ENCODE measurements around the gene CHGA.

Gene CHGA

GRCh38 chr14:92927349-92928257, 4.7 kb downstream of the CHGA start:
- DNase-seq (ENCODE audit: insufficient read length, low spot score) (no peak), FAIRE-seq (no peak)

GRCh38 chr14:92928258-92928629, 5.3 kb downstream of the CHGA start:
- FAIRE-seq (no peak), DNase-seq (ENCODE audit: insufficient read length, low spot score) (no peak)
- TF ChIP-seq POLR2A (IDR thresholded peaks at IDR 0.05; ENCODE audit: low read depth, low read length): no peak
- TF ChIP-seq POLR2AphosphoS5 (IDR thresholded peaks at IDR 0.05; ENCODE audit: low read depth, low read length): no peak
- no peak for TF ChIP-seq POU2F2 (IDR thresholded peaks at IDR 0.05; ENCODE audit: low read depth, low read length)
- no peak for TF ChIP-seq SPI1 (IDR thresholded peaks at IDR 0.05; ENCODE audit: low read depth, low read length)
- no peak for TF ChIP-seq PAX5 (IDR thresholded peaks at IDR 0.05; ENCODE audit: insufficient read depth, low read length, severe bottlenecking)

More at GRCh38 chr14:92927349-92928257, 4.7 kb downstream of the CHGA start:
- TF ChIP-seq PAX5 (IDR thresholded peaks at IDR 0.05; ENCODE audit: insufficient read depth, low read length, severe bottlenecking): no peak
- TF ChIP-seq SPI1 (IDR thresholded peaks at IDR 0.05; ENCODE audit: low read depth, low read length): no peak
- no peak for TF ChIP-seq TAF1 (IDR thresholded peaks at IDR 0.05; ENCODE audit: low read depth, low read length)
- TF ChIP-seq POLR2AphosphoS5 (IDR thresholded peaks at IDR 0.05; ENCODE audit: low read depth, low read length): no peak
- no peak for TF ChIP-seq POLR2A (IDR thresholded peaks at IDR 0.05; ENCODE audit: low read depth, low read length)
- no peak for TF ChIP-seq POU2F2 (IDR thresholded peaks at IDR 0.05; ENCODE audit: low read depth, low read length)

GRCh38 chr14:92928961-92929688, 6.2 kb downstream of the CHGA start:
- FAIRE-seq (no peak), DNase-seq (ENCODE audit: insufficient read length, low spot score) (no peak)
- TF ChIP-seq SPI1 (IDR thresholded peaks at IDR 0.05; ENCODE audit: low read depth, low read length) (no peak), POU2F2 (IDR thresholded peaks at IDR 0.05; ENCODE audit: low read depth, low read length) (no peak), POLR2A (IDR thresholded peaks at IDR 0.05; ENCODE audit: low read depth, low read length) (no peak), TAF1 (IDR thresholded peaks at IDR 0.05; ENCODE audit: low read depth, low read length) (no peak), PAX5 (IDR thresholded peaks at IDR 0.05; ENCODE audit: insufficient read depth, low read length, severe bottlenecking) (no peak), POLR2AphosphoS5 (IDR thresholded peaks at IDR 0.05; ENCODE audit: low read depth, low read length) (no peak)

- FAIRE-seq: no peak
- DNase-seq (ENCODE audit: insufficient read length, low spot score): no peak
- no peak for TF ChIP-seq POLR2A (IDR thresholded peaks at IDR 0.05; ENCODE audit: low read depth, low read length)
- no peak for TF ChIP-seq SPI1 (IDR thresholded peaks at IDR 0.05; ENCODE audit: low read depth, low read length)
- TF ChIP-seq POLR2AphosphoS5 (IDR thresholded peaks at IDR 0.05; ENCODE audit: low read depth, low read length): no peak
- no peak for TF ChIP-seq TAF1 (IDR thresholded peaks at IDR 0.05; ENCODE audit: low read depth, low read length)
- TF ChIP-seq PAX5 (IDR thresholded peaks at IDR 0.05; ENCODE audit: insufficient read depth, low read length, severe bottlenecking): no peak
- TF ChIP-seq POU2F2 (IDR thresholded peaks at IDR 0.05; ENCODE audit: low read depth, low read length): no peak
Measured at GRCh38 chr14:92929689-92930608, 7.0 kb downstream of the CHGA start.

- FAIRE-seq: no peak
- no peak for TF ChIP-seq POLR2A (IDR thresholded peaks at IDR 0.05; ENCODE audit: low read depth, low read length)
- TF ChIP-seq SPI1 (IDR thresholded peaks at IDR 0.05; ENCODE audit: low read depth, low read length): no peak
- TF ChIP-seq POU2F2 (IDR thresholded peaks at IDR 0.05; ENCODE audit: low read depth, low read length): no peak
- TF ChIP-seq POLR2AphosphoS5 (IDR thresholded peaks at IDR 0.05; ENCODE audit: low read depth, low read length): no peak
- TF ChIP-seq TAF1 (IDR thresholded peaks at IDR 0.05; ENCODE audit: low read depth, low read length): no peak
- TF ChIP-seq PAX5 (IDR thresholded peaks at IDR 0.05; ENCODE audit: insufficient read depth, low read length, severe bottlenecking): no peak
- DNase-seq (ENCODE audit: insufficient read length, low spot score): no peak
Measured at GRCh38 chr14:92930737-92931602, 8.0 kb downstream of the CHGA start.

GRCh38 chr14:92931681-92932447, 8.9 kb downstream of the CHGA start:
- DNase-seq (ENCODE audit: insufficient read length, low spot score) (no peak), FAIRE-seq (no peak)
- TF ChIP-seq TAF1 (IDR thresholded peaks at IDR 0.05; ENCODE audit: low read depth, low read length) (no peak), POLR2A (IDR thresholded peaks at IDR 0.05; ENCODE audit: low read depth, low read length) (no peak), POLR2AphosphoS5 (IDR thresholded peaks at IDR 0.05; ENCODE audit: low read depth, low read length) (no peak), POU2F2 (IDR thresholded peaks at IDR 0.05; ENCODE audit: low read depth, low read length) (no peak), PAX5 (IDR thresholded peaks at IDR 0.05; ENCODE audit: insufficient read depth, low read length, severe bottlenecking) (no peak), SPI1 (IDR thresholded peaks at IDR 0.05; ENCODE audit: low read depth, low read length) (no peak)

- TF ChIP-seq PAX5 (IDR thresholded peaks at IDR 0.05; ENCODE audit: insufficient read depth, low read length, severe bottlenecking): no peak
- no peak for FAIRE-seq
- no peak for DNase-seq (ENCODE audit: insufficient read length, low spot score)
Measured at GRCh38 chr14:92932448-92933395, 9.8 kb downstream of the CHGA start.
